Panc1 (cell line): ENCODE measurements around the gene MS4A1. TPM values are rescaled to one million over a fixed set of nuclear protein-coding genes. Genes with fewer than 3 reads are reported as not detected.

Experiments used
- ATAC-seq: fragments of 200-7000 bp; cut with Tn5 transposase; 2 replicates; pipeline ENCODE4 v1.9.1; 2020; ENCODE audit warnings: mild to moderate bottlenecking, moderate library complexity
- BruUV-seq: library from RNA; stranded (reverse); fragments of 400-500 nt; replicated peaks from 2 replicates; lab custom pipeline; 2021; lab: Mats Ljungman, UMichigan
- CTCF ChIA-PET: fragments of 300-600 bp; sonication (Branson Sonifier 250); formaldehyde crosslinking; loops from one replicate; lab custom pipeline; 2022; ENCODE audit warnings: antibody characterized with exemption; lab: Charles Lee
- POLR2A ChIA-PET: fragments of 300-600 bp; sonication (Branson Sonifier 250); formaldehyde crosslinking; loops from one replicate; lab custom pipeline; 2022; ENCODE audit warnings: antibody characterized with exemption; lab: Charles Lee
- DNase-seq: peaks from one replicate; pipeline ENCODE4 v3.0.0-alpha.2; 2010; ENCODE audit warnings: low read depth, low spot score
- H3K27ac ChIP-seq: 2 replicates; pipeline ENCODE4 v1.5.1; 2011; ENCODE audit warnings: mild to moderate bottlenecking, low read length, inconsistent platforms
- H3K27me3 ChIP-seq: fragments of 200-500 bp; sonication (Bioruptor generic); 2 replicates; pipeline ENCODE4 v1.6.0; 2014; ENCODE audit warnings: low read length, inconsistent platforms; ENCODE audit not compliant: control insufficient read depth, insufficient read depth
- H3K36me3 ChIP-seq: fragments of 200-500 bp; sonication (Bioruptor generic); 2 replicates; pipeline ENCODE4 v1.5.1; 2014; ENCODE audit warnings: inconsistent platforms, mild to moderate bottlenecking, low read length, moderate library complexity; ENCODE audit not compliant: control insufficient read depth, insufficient read depth
- H3K4me1 ChIP-seq: 2 replicates; pipeline ENCODE4 v1.5.1; 2011; ENCODE audit warnings: inconsistent platforms, mild to moderate bottlenecking, low read length, moderate library complexity; ENCODE audit not compliant: control insufficient read depth, insufficient read depth
- H3K4me3 ChIP-seq, 2 experiments: 2 replicates each; pipeline ENCODE4 v1.5.1; 2011 to 2012; ENCODE audit warnings: low read depth in 2 of 2, low read length in 2 of 2, mild to moderate bottlenecking in 2 of 2, inconsistent platforms in 1 of 2, moderate library complexity in 1 of 2
- H3K9me3 ChIP-seq: fragments of 200-500 bp; sonication (Bioruptor generic); 2 replicates; pipeline ENCODE4 v1.5.1; 2014; ENCODE audit warnings: low read depth, mild to moderate bottlenecking, inconsistent platforms, low read length, moderate library complexity; ENCODE audit not compliant: control insufficient read depth, insufficient read depth
- POLR2AphosphoS5 ChIP-seq: IDR thresholded peaks from 2 replicates; pipeline ENCODE4 v1.6.1; 2012; ENCODE audit warnings: mild to moderate bottlenecking, low read depth, low read length, moderate library complexity
- REST ChIP-seq, 2 experiments: IDR thresholded peaks; 2 replicates each; pipeline ENCODE4 v1.6.1; 2011 to 2012; ENCODE audit warnings: low read depth in 2 of 2, control low read depth in 1 of 2, low read length in 1 of 2, mild to moderate bottlenecking in 1 of 2, moderate library complexity in 1 of 2; ENCODE audit not compliant: insufficient read depth in 1 of 2
- SIN3A ChIP-seq: IDR thresholded peaks from 2 replicates; pipeline ENCODE4 v1.6.1; 2012; ENCODE audit warnings: low read depth, mild to moderate bottlenecking, low read length, moderate library complexity, borderline replicate concordance; ENCODE audit not compliant: insufficient read depth
- TCF7L2 ChIP-seq: IDR thresholded peaks from 2 replicates; pipeline ENCODE4 v1.6.1; 2011; ENCODE audit warnings: mild to moderate bottlenecking, low read depth, low read length, inconsistent platforms
- in situ Hi-C: cut with HindIII; loops from 2 replicates; pipeline ENCODE4 v1.10.0; 2016; ENCODE audit warnings: low sequenced_read_pairs, low pct_unique_long_range_greater_than_20kb
- intact Hi-C: fragments of 100-400 bp; cut with micrococcal nuclease; formaldehyde crosslinking; loops from one replicate; pipeline ENCODE4 v1.10.0; 2022; ENCODE audit not compliant: unreplicated experiment
- total RNA-seq: library from RNA; stranded (reverse); gene quantifications from one replicate; pipeline ENCODE4 v1.2.1, GENCODE V29; 2021; ENCODE audit not compliant: unreplicated experiment
- TF ChIP-seq, protein P1 (sequence below): fragments of 450-650 bp; IDR thresholded peaks from 2 replicates; pipeline ENCODE4 v1.5.1; 2017; ENCODE audit warnings: mild to moderate bottlenecking

The MS4A1 gene
- total RNA-seq, 1 experiment from 2014 or later, result 0.59 TPM

DNA sequence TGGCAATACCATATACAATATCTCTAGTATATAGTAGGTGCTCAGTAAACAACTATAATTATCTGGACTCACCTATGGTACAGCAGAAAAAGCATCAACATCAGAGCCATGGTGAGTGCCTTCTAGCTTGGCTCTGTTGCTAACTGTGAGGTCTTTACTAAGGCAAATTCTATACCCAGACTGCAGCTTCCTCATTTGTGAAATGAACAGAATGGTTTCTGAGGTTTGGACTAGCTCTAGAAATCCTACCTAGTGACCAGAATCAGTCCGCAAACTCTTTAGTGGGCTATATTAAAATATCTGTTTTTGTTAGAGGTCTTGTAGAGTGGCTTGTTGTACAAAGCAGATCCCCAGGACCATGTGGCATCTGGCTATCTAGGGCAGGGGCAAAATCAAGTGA lies 3.7 kb downstream of the MS4A1 start:
- no peak for TF ChIP-seq TCF7L2
- TF ChIP-seq SIN3A, result no peak
- no peak for TF ChIP-seq POLR2AphosphoS5
- no peak for TF ChIP-seq REST (IDR thresholded peaks at IDR 0.05; ENCODE audit: insufficient read depth in 1 of 2, low read depth in 2 of 2, low read length in 1 of 2)
- TF ChIP-seq, protein P1, sequence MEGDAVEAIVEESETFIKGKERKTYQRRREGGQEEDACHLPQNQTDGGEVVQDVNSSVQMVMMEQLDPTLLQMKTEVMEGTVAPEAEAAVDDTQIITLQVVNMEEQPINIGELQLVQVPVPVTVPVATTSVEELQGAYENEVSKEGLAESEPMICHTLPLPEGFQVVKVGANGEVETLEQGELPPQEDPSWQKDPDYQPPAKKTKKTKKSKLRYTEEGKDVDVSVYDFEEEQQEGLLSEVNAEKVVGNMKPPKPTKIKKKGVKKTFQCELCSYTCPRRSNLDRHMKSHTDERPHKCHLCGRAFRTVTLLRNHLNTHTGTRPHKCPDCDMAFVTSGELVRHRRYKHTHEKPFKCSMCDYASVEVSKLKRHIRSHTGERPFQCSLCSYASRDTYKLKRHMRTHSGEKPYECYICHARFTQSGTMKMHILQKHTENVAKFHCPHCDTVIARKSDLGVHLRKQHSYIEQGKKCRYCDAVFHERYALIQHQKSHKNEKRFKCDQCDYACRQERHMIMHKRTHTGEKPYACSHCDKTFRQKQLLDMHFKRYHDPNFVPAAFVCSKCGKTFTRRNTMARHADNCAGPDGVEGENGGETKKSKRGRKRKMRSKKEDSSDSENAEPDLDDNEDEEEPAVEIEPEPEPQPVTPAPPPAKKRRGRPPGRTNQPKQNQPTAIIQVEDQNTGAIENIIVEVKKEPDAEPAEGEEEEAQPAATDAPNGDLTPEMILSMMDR, result no peak
- Histone ChIP-seq H3K36me3 (no peaks in the 10 kb centered on the region), H3K9me3 (no peaks in the 10 kb centered on the region), H3K4me1 (no peaks in the 10 kb centered on the region), H3K27ac (no peak overlapping the region), H3K27me3 (no peaks in the 10 kb centered on the region), H3K4me3 (no peak overlapping the region)
- no TSS peak for BruUV-seq
- intact Hi-C loops (no loop called here), in situ Hi-C loops (no loop called here)
- POLR2A ChIA-PET, result no interaction called here
- CTCF ChIA-PET, result no interaction called here
- DNase-seq (no peak), ATAC-seq (no peak)

DNA sequence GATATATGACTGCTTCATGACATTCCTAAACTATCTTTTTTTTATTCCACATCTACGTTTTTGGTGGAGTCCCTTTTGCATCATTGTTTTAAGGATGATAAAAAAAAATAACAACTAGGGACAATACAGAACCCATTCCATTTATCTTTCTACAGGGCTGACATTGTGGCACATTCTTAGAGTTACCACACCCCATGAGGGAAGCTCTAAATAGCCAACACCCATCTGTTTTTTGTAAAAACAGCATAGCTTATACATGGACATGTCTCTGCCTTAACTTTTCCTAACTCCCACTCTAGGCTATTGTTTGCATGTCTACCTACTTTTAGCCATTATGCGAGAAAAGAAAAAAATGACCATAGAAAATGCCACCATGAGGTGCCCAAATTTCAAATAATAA lies 13.2 kb downstream of the MS4A1 start:
- in situ Hi-C loops, result no loop called here
- no peak overlapping the region for H3K4me3 ChIP-seq
- no peak overlapping the region for H3K27ac ChIP-seq
- H3K36me3 ChIP-seq, result no peaks in the 10 kb centered on the region
- DNase-seq (no peak), ATAC-seq (no peak)
- ChIA-PET POLR2A (no interaction called here), CTCF (no interaction called here)
- no TSS peak for BruUV-seq
- H3K9me3 ChIP-seq, result no peaks in the 10 kb centered on the region
- intact Hi-C loops, result no loop called here
- TF ChIP-seq TCF7L2, result no peak
- TF ChIP-seq POLR2AphosphoS5, result no peak
- TF ChIP-seq REST (IDR thresholded peaks at IDR 0.05; ENCODE audit: insufficient read depth in 1 of 2, low read depth in 2 of 2, low read length in 1 of 2), result no peak
- TF ChIP-seq SIN3A, result no peak
- TF ChIP-seq, protein P1, result no peak
- no peaks in the 10 kb centered on the region for H3K27me3 ChIP-seq
- no peaks in the 10 kb centered on the region for H3K4me1 ChIP-seq
